Mucosa of descending colon (tissue), 3 donors: Measurements from ENCODE around the gene RGS7. TPM values are rescaled to one million over a fixed set of nuclear protein-coding genes. Genes with fewer than 3 reads are reported as not detected.

ENCODE experiments used
- ATAC-seq: fragments of 200-7000 bp; cut with Tn5 transposase; one replicate; pipeline ENCODE4 v1.9.1; 2020; ENCODE audit warnings: mild to moderate bottlenecking, moderate library complexity
- DNase-seq, 3 donors: peaks; one replicate each; pipeline ENCODE4 v3.0.0-alpha.2; 2020
- H3K36me3 ChIP-seq: fragments of 200-600 bp; one replicate; pipeline ENCODE4 v1.8.0; 2021; ENCODE audit warnings: low read depth, mild to moderate bottlenecking
- H3K4me1 ChIP-seq: fragments of 200-600 bp; one replicate; pipeline ENCODE4 v1.8.0; 2021; ENCODE audit warnings: low read depth, mild to moderate bottlenecking
- H3K4me3 ChIP-seq: fragments of 200-600 bp; one replicate; pipeline ENCODE4 v1.8.0; 2021; ENCODE audit warnings: mild to moderate bottlenecking
- H3K9me3 ChIP-seq: fragments of 200-600 bp; one replicate; pipeline ENCODE4 v1.8.0; 2021; ENCODE audit warnings: mild to moderate bottlenecking
- intact Hi-C, 2 donors: fragments of 100-400 bp; cut with DNase I in 1 of 2; cut with micrococcal nuclease in 1 of 2; formaldehyde crosslinking; loops; one replicate each; pipeline versions ENCODE4 v1.11.0 to v1.11.1; 2022; cut with DNase I, micrococcal nuclease
- total RNA-seq, 3 donors: library from RNA; stranded (reverse); fragmentation: NEBNext Ultra II Directional in 2 of 3; extraction: Animal tissue kit (Norgen Biotek cat#: 25700) in 2 of 3; gene quantifications; one replicate each; pipeline versions ENCODE4 v1.2.1 to v1.2.4, GENCODE V29; 2021 to 2023
- TF ChIP-seq, protein P1 (sequence below): fragments of 200-600 bp; IDR thresholded peaks from one replicate; pipeline ENCODE4 v1.8.0; 2022; ENCODE audit warnings: antibody characterized with exemption, mild to moderate bottlenecking
- donor health status: DM: no; HTN: no; CAD: no; lungs with moderate emphysema.
- donor health status: DM: no; HTN: no; CAD: no.
- donor health status: DM: no; HTN: yes; CAD: no.

RGS7 gene
- total RNA-seq, 3 donors from 2014 or later = 0.51 TPM; not detected in 2

DNA sequence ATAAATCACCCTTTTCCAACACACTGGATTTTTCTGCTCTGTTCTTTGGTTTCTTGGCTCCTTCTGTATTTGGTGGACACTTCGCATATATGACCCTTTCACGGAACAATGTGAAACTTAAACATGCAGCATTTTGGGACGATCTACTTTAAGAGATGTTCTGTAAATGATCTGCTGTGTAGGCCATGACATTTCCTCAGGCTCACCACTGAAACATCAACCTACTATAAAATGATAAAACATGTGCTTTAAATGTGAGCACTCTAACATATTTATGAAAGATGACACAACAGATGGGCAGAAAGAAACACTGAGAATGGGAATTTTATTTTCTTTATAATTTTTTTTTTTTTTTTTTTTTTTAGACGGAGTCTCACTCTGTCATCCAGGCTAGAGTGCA lies 428.7 kb downstream of the RGS7 start:
- H3K4me1 ChIP-seq = no peaks in the 10 kb centered on the region
- TF ChIP-seq, protein P1, sequence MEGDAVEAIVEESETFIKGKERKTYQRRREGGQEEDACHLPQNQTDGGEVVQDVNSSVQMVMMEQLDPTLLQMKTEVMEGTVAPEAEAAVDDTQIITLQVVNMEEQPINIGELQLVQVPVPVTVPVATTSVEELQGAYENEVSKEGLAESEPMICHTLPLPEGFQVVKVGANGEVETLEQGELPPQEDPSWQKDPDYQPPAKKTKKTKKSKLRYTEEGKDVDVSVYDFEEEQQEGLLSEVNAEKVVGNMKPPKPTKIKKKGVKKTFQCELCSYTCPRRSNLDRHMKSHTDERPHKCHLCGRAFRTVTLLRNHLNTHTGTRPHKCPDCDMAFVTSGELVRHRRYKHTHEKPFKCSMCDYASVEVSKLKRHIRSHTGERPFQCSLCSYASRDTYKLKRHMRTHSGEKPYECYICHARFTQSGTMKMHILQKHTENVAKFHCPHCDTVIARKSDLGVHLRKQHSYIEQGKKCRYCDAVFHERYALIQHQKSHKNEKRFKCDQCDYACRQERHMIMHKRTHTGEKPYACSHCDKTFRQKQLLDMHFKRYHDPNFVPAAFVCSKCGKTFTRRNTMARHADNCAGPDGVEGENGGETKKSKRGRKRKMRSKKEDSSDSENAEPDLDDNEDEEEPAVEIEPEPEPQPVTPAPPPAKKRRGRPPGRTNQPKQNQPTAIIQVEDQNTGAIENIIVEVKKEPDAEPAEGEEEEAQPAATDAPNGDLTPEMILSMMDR = no peak
- DNase-seq (no peak), ATAC-seq (peak; percentile 68)
- intact Hi-C loops = no loop called here
- H3K36me3 ChIP-seq = no peaks in the 10 kb centered on the region
- H3K4me3 ChIP-seq = no peak overlapping the region
- no peaks in the 10 kb centered on the region for H3K9me3 ChIP-seq

DNA sequence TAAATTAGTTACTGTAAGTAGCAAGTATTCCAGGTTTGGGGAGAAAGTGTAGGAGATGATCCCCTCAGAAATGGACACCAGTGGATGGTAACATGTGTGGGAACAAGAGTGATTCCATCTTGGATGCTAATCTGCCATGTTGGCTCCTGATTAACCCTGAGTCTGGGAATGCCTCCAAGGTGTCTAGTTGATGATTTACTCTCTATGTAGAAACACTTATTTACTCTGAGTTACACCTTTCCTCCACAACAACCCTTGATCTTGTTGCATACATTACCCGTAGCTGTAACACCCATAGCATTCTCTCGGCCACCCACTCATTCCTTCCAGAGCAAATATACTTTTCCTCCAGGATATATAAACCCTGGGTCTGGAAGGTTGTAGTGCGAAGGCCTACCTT lies 429.2 kb downstream of the RGS7 start:
- no peaks in the 10 kb centered on the region for H3K36me3 ChIP-seq
- H3K4me3 ChIP-seq = no peak overlapping the region
- H3K9me3 ChIP-seq = no peaks in the 10 kb centered on the region
- TF ChIP-seq, protein P1 = no peak
- peak in 2 of 3 donors; percentile 14 to 64 for DNase-seq
- H3K4me1 ChIP-seq = no peaks in the 10 kb centered on the region
- peak; percentile 99 for ATAC-seq
- intact Hi-C loops = no loop called here

GRCh38 chr1:240925273-240925672 lies 431.7 kb downstream of the RGS7 start:
- TF ChIP-seq, protein P1 = no peak
- Histone ChIP-seq H3K36me3 (no peaks in the 10 kb centered on the region), H3K9me3 (no peaks in the 10 kb centered on the region), H3K4me3 (no peak overlapping the region), H3K4me1 (no peaks in the 10 kb centered on the region)
- intact Hi-C loops = no loop called here
- ATAC-seq (no peak), DNase-seq (no peak)

GRCh38 chr1:240917976-240918375 lies 439.0 kb downstream of the RGS7 start:
- Histone ChIP-seq H3K36me3 (no peaks in the 10 kb centered on the region), H3K9me3 (no peaks in the 10 kb centered on the region), H3K4me1 (no peaks in the 10 kb centered on the region), H3K4me3 (no peak overlapping the region)
- no peak for DNase-seq
- intact Hi-C loops = no loop called here
- TF ChIP-seq, protein P1 = no peak
- ATAC-seq = no peak

- Histone ChIP-seq H3K4me3 (no peak overlapping the region), H3K4me1 (no peaks in the 10 kb centered on the region), H3K36me3 (no peaks in the 10 kb centered on the region), H3K9me3 (no peaks in the 10 kb centered on the region)
- ATAC-seq (no peak), DNase-seq (no peak)
- TF ChIP-seq, protein P1 = no peak
- intact Hi-C loops = no loop called here
Observed at GRCh38 chr1:240914506-240914905, 442.5 kb downstream of the RGS7 start.

DNA sequence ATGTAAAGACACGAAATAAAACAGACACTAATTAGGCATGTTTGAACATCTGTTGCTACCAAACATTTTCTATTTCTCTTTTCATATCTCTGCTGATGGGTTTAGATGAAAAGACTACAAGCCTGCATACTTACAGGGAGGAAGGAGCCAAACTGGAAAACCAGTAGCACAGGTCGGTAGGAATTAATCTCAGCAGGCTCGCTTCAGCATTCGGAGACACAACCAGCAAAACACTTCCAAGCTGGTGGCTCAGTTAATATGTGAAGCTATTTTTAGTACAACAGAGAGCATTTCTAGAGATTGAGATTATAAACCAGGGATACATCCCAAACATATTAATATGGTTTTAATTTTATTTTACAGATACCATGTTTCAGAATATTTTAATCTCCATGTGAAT lies 444.2 kb downstream of the RGS7 start:
- no peaks in the 10 kb centered on the region for H3K4me1 ChIP-seq
- TF ChIP-seq, protein P1 = no peak
- intact Hi-C loops = no loop called here
- no peaks in the 10 kb centered on the region for H3K36me3 ChIP-seq
- DNase-seq (no peak), ATAC-seq (no peak)
- H3K4me3 ChIP-seq = no peak overlapping the region
- no peaks in the 10 kb centered on the region for H3K9me3 ChIP-seq
